Natural killer cell treated with Interleukin-12 subunit alpha and Interleukin-12 subunit beta and Interleukin-15 and Interleukin-18, amount 100 ng/mL, for 72 hours (primary cell): Measurements from ENCODE around the gene SLC25A11. TPM values are rescaled to one million over a fixed set of nuclear protein-coding genes. Genes with fewer than 3 reads are reported as not detected.

Experiments used
- ATAC-seq, 2 donors: fragments of 150-1000 bp; cut with Tn5 transposase in 1 of 2; sonication (Bioruptor Pico), chemical (Tn5 transposase) in 1 of 2; 2 replicates each; pipeline ENCODE4 v1.10.0; 2021
- DNase-seq: peaks from one replicate; pipeline ENCODE4 v3.0.0; 2022; ENCODE audit warnings: low spot score
- H3K27ac Mint-ChIP-seq, 2 donors: 1 replicate in 1 of 2; 2 replicates in 1 of 2; pipeline ENCODE4 v1.8.0; 2022; ENCODE audit warnings: mixed read lengths in 2 of 2, mild to moderate bottlenecking in 1 of 2, moderate library complexity in 1 of 2
- H3K27me3 Mint-ChIP-seq, 2 donors: 1 replicate in 1 of 2; 2 replicates in 1 of 2; pipeline ENCODE4 v1.8.0; 2022; ENCODE audit warnings: mixed read lengths in 2 of 2
- H3K36me3 Mint-ChIP-seq: one replicate; pipeline ENCODE4 v1.8.0; 2022; ENCODE audit warnings: mixed read lengths
- H3K4me1 Mint-ChIP-seq, 2 donors: 1 replicate in 1 of 2; 2 replicates in 1 of 2; pipeline ENCODE4 v1.8.0; 2022; ENCODE audit warnings: low read depth in 2 of 2, mixed read lengths in 2 of 2, mild to moderate bottlenecking in 1 of 2
- H3K4me3 Mint-ChIP-seq: one replicate; pipeline ENCODE4 v1.8.0; 2022; ENCODE audit warnings: mixed read lengths
- H3K9me3 Mint-ChIP-seq: 2 replicates; pipeline ENCODE4 v1.8.0; 2022; ENCODE audit warnings: mixed read lengths
- total RNA-seq, 2 donors: library from RNA; stranded (reverse); gene quantifications; one replicate each; pipeline ENCODE4 v1.2.3, GENCODE V29; 2022

Gene SLC25A11
- total RNA-seq, 2 donors from 2014 or later, result 85.9 to 91.6 TPM

DNA sequence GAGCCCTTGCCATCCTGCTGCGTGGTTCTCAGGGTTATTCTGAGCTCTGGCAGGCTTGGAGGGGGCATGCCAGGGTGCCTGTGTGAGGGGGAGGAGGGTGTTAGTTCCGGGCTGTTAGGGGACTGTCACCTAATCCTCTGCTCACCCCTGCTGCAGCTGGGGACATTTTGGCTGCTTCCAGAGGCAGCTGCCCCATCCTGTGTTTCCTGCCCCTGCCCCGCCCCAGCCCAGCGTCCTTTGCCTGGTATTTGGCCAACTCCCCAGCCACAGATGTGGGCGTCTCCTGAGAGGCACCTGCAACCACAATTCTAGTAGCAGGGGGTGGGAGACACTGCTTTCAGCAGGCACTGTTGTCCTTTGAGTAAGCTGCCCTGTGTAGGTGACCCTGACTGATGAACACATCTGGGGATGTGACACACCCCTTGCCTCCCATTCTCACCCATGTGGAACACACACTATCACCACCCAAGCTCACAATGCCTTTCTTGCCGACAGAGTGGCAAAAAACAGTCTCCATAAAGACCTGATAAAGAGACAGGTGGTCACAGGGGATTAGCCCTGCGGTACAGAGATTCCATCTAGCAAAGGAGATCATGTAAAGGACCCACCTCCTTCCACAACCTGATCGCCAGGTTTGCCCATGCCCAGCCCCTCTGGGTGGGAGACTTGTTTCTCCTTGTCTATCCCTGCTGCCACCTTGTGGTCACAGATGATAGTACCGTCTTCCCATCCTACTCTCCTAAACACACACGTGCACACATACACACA lies 36.6 kb downstream of the SLC25A11 start, which contains the start of gene CHRNE:
CHRNE (minus strand) TSS at position 48 of the 768 bp plus-strand sequence; CDS start at position 13, 35 bp downstream.
- peaks cover 26 to 38% of the 10 kb centered on the region in 2 donors for H3K4me1 Mint-ChIP-seq
- DNase-seq (peak; percentile 76), ATAC-seq (peak; percentile 13 to 31)
- peak within 1 kb of the TSS; percentile 82 to 92 for H3K27ac Mint-ChIP-seq
- no peaks in the 10 kb centered on the region for H3K9me3 Mint-ChIP-seq
- H3K27me3 Mint-ChIP-seq, result no peaks in the 10 kb centered on the region
- no peaks in the 10 kb centered on the region for H3K36me3 Mint-ChIP-seq
- peak within 1 kb of the TSS; percentile 84 for H3K4me3 Mint-ChIP-seq

DNA sequence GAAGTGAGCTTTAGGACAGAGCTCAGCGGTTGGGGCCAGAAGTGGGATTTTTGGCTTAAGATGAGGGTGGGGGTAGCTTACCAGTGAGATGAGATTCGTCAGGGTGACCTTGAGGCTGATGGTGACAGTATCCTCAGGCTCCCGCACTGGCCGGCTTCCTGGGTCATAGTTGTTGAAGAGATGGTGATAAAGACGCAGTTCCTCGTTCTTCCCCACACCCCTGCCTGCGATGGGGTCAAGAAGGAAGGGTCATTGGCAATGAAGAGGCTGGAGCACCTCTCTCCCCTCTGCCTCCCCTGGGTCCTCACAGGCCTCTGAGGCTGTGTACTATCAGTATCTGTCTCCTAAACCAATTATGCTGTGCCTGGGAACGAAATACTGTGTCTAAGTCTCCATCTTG lies 37.3 kb downstream of the SLC25A11 start:
- Mint-ChIP-seq H3K36me3 (no peaks in the 10 kb centered on the region), H3K9me3 (no peaks in the 10 kb centered on the region), H3K27me3 (no peaks in the 10 kb centered on the region), H3K4me3 (peak overlapping the region; percentile 84), H3K27ac (peak overlapping the region; percentile 82 to 92), H3K4me1 (peaks cover 26 to 38% of the 10 kb centered on the region in 2 donors)
- DNase-seq (no peak), ATAC-seq (no peak)

DNA sequence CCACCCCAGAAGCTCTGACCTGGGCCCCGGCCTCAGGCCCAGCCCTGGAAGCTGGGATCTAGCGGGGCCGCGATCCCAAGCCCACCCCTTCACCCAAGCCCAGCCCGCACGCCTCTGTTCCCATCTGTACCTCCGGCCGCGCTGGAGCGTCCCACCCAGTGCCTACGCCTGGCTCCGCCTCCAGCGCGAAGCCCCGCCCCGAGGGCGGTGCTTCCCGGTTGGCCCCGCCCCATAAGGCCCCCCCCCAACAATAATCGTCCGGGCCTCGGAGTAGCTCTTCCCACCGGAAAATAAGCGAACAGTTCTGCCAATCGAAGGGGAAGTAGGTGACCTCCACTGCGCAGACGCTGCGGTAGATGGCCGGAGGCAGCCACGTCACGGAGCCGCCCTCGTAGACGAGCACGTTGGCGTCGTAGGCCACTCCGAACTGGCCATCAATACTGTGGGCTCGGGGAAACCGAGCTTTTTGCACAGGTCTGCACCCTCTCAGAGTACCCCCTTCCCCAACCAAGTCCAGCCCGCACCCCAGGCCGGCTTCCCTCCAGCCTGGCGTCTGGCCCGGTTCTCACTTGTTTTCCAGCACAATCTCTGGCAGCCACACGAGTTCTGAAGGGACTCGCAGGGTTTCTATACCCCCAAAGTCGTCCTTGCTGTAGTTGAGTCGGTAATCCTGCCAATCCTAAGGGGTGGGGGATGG lies 38.0 kb downstream of the SLC25A11 start:
- H3K9me3 Mint-ChIP-seq, result no peaks in the 10 kb centered on the region
- peak overlapping the region; percentile 82 to 92 for H3K27ac Mint-ChIP-seq
- H3K4me1 Mint-ChIP-seq, result peaks cover 26 to 38% of the 10 kb centered on the region in 2 donors
- ATAC-seq (peak; percentile 32 to 63), DNase-seq (no peak)
- H3K4me3 Mint-ChIP-seq, result peak overlapping the region; percentile 84
- no peaks in the 10 kb centered on the region for H3K27me3 Mint-ChIP-seq
- H3K36me3 Mint-ChIP-seq, result no peaks in the 10 kb centered on the region

DNA sequence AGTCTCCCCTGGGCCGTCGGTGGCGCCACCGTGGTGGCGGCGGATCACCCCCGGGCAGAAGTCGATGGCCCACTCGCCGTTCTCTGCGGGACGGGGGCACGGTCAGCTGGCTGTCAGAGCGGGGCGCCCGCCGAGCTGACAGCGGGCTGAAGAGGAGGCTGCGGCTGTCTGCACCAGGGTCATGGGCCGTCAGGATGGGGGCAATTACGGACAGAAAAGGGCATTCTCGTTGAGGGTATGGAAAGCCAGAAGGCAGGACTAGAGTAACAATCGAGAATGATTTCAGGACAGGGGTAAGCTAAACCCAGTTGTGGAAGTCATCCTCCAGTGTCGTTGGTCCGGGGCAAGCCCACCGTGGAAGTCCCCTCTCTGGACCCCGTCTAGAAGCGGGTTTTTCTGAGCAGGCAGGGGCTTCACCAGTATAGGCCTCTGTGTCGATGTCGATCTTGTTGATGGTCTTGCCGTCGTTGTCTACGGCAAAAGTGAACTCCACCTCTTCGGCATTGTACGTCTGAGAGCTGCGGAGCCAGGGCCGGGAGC lies 38.7 kb downstream of the SLC25A11 start:
- ATAC-seq, result no peak
- H3K27me3 Mint-ChIP-seq, result no peaks in the 10 kb centered on the region
- H3K4me3 Mint-ChIP-seq, result peak overlapping the region; percentile 89
- peak overlapping the region; percentile 57 to 78 for H3K27ac Mint-ChIP-seq
- DNase-seq, result no peak
- peaks cover 26 to 38% of the 10 kb centered on the region in 2 donors for H3K4me1 Mint-ChIP-seq
- no peaks in the 10 kb centered on the region for H3K9me3 Mint-ChIP-seq
- H3K36me3 Mint-ChIP-seq, result no peaks in the 10 kb centered on the region

DNA sequence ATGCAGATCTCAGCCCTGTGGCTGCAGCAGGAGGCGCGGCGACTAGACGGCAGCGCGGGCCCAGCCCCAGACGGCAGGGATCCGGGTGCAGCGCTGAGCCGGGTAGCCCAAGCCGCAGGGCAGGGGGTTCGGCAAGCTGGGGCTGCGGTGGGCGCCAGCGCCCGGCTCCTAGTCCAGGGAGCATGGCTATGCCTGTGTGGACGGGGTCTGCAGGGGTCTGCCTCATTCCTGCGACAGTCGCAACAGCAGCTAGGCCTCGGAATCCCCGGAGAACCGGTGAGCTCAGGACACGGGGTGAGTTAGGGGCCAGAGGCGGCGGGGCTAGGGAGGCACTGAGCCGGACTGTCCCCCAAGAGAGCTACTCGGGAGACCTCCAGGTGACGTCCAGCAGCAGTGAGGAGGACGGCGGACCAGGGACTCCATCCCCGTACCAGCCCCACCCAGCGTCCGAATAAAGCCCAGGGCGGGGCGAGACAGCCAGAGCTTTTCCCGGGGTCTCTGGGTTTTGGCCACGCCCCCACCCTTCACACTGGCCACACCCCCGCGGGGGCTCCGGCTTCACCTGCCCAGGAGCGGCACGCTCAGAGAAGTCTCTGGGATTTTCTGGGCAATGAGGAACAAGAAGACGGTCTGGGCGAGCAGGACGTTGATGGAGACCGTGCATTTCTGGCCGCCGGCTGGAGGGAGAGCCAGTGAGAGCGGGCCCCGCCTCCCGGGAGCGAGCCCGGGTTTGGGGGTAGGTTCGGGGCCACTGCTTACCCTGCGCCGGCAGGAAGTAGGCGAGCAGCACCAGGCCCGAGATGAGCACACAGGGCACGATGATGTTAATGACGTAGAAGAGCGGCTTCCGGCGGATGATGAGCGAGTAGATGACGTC lies 39.4 kb downstream of the SLC25A11 start:
- Mint-ChIP-seq H3K27ac (peak overlapping the region; percentile 68 to 91), H3K4me1 (peaks cover 26 to 38% of the 10 kb centered on the region in 2 donors), H3K36me3 (no peaks in the 10 kb centered on the region), H3K27me3 (no peaks in the 10 kb centered on the region), H3K4me3 (peak overlapping the region; percentile 89), H3K9me3 (no peaks in the 10 kb centered on the region)
- DNase-seq, result peak; percentile 79
- peak; percentile 56 to 59 for ATAC-seq

DNA sequence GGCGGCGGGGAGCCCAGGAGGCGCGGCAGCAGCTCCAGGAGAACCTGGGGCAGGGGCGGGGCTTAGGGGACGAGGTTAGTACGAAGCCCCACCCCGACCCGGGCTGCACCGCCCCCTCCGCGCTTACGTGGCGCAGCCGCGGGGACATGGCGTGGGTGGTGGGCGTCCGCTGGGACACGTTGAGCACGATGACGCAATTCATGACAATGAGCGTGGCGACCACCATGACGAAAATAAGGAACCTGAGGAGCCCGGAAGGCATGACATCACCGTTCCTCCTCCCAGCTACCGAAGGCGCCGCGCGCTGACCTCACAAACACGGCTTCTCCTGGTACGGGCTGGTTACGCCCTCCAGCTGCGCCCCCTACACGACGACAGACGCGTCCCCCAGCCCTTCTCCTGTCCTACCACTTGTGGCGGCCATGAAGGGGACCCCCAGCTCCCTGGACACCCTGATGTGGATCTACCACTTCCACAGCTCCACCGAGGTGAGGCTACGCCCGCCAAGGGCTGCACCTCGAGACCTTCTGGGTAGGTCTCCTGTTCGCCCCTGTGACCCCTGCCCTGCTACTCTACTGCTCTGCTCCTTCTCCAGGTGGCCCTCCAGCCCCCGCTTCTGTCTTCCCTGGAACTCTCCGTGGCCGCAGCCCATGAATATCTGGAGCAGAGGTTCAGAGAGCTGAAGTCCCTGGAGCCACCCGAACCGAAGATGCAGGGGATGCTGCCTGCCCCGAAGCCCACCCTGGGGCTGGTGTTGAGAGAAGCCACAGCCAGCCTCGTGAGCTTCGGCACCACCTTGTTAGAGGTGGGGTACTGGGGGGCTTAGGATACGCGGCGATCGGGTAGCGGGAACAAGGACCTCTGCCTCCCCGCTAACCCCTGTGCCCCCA lies 40.3 kb downstream of the SLC25A11 start, which contains the start of gene C17orf107:
C17orf107 (plus strand) TSS at position 196 of the 890 bp plus-strand sequence; CDS start at position 423, 227 bp downstream.
- H3K27me3 Mint-ChIP-seq, result no peaks in the 10 kb centered on the region
- peak within 1 kb of the TSS; percentile 68 to 91 for H3K27ac Mint-ChIP-seq
- H3K4me1 Mint-ChIP-seq, result peaks cover 26 to 38% of the 10 kb centered on the region in 2 donors
- H3K4me3 Mint-ChIP-seq, result peak within 1 kb of the TSS; percentile 89
- no peaks in the 10 kb centered on the region for H3K9me3 Mint-ChIP-seq
- no peaks in the 10 kb centered on the region for H3K36me3 Mint-ChIP-seq
- DNase-seq, result peak; percentile 95
- ATAC-seq, result peak; percentile 84 to 92

DNA sequence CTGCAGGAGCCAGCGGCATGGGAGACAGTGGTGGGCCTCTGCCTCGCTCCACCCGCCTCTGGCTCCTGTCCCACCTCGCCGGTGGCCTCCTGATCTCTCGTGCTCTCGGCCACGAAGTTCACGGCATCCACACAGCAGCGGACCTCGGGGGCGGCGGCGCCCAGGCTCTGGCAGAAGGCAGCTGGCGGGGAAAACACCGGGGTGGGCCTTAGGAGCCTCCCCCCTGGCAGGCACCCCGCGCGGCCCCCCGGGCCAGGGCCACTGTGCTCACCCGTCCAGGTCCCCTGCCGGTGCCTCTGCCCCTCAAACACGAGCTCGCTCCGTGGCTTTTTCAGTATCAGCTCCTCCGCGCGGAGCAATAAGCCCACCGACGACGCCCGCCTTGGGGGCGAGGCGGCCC lies 40.9 kb downstream of the SLC25A11 start:
- Mint-ChIP-seq H3K27me3 (no peaks in the 10 kb centered on the region), H3K4me3 (peak overlapping the region; percentile 58), H3K4me1 (peaks cover 26 to 38% of the 10 kb centered on the region in 2 donors), H3K36me3 (no peaks in the 10 kb centered on the region), H3K9me3 (no peaks in the 10 kb centered on the region), H3K27ac (peak overlapping the region in 1 of 2 donors; percentile 68)
- no peak for DNase-seq
- ATAC-seq, result no peak

DNA sequence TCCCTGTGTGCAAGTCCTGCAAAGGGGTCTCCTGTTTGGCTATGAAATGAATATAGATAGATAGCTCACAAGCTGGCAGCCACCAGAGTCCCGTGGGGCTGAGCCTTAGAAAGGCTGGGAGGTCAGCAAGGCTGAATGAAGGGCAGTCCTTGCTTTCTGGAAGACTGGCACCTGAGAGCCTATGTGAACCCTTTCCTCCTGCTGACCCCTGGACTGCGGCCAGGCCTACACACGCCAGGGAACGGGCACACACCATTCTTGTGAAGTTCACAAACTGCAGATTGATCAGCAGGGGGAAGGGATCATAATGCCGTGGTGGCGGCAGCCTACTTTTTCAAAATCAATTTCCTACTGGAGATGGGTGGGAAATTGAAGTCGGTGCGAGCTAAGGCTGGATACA lies 41.5 kb downstream of the SLC25A11 start:
- ATAC-seq (no peak), DNase-seq (no peak)
- H3K27me3 Mint-ChIP-seq, result no peaks in the 10 kb centered on the region
- peaks cover 24 to 34% of the 10 kb centered on the region in 2 donors for H3K4me1 Mint-ChIP-seq
- peak overlapping the region; percentile 58 for H3K4me3 Mint-ChIP-seq
- no peaks in the 10 kb centered on the region for H3K36me3 Mint-ChIP-seq
- no peaks in the 10 kb centered on the region for H3K9me3 Mint-ChIP-seq
- H3K27ac Mint-ChIP-seq, result peak overlapping the region in 1 of 2 donors; percentile 65

DNA sequence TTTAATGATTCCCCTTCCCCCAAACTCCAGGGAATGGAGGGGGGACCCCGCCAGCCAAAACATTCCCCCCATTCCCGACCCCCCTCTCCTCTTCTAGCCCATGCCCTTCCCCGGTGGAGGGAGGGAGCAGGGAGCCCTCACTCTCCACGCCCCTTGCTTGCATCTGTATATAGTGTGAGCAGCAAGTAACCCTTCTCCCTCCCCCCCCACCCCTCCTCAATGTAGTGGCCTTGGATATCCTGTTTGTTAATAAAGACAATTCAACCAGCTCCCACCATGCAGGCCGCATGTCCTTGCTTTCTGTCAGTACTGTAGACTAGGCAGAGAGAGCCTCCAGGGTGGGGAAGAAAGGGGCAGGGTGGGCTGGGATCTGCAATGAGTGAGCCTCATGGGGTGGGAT lies 42.1 kb downstream of the SLC25A11 start:
- Mint-ChIP-seq H3K27ac (peak overlapping the region in 1 of 2 donors; percentile 65), H3K36me3 (no peaks in the 10 kb centered on the region), H3K9me3 (no peaks in the 10 kb centered on the region), H3K27me3 (no peaks in the 10 kb centered on the region), H3K4me1 (peaks cover 18 to 28% of the 10 kb centered on the region in 2 donors), H3K4me3 (peak overlapping the region; percentile 58)
- DNase-seq, result no peak
- no peak for ATAC-seq

DNA sequence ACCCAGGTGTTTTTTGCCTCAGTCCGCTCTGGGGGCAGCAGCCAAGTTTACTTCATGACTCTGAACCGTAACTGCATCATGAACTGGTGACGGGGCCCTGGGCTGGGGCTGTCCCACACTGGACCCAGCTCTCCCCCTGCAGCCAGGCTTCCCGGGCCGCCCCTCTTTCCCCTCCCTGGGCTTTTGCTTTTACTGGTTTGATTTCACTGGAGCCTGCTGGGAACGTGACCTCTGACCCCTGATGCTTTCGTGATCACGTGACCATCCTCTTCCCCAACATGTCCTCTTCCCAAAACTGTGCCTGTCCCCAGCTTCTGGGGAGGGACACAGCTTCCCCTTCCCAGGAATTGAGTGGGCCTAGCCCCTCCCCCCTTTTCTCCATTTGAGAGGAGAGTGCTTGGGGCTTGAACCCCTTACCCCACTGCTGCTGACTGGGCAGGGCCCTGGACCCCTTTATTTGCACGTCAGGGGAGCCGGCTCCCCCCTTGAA lies 42.6 kb downstream of the SLC25A11 start:
- Mint-ChIP-seq H3K36me3 (no peaks in the 10 kb centered on the region), H3K27me3 (no peaks in the 10 kb centered on the region), H3K9me3 (no peaks in the 10 kb centered on the region), H3K27ac (no peak overlapping the region), H3K4me3 (no peak overlapping the region), H3K4me1 (peaks cover 12 to 23% of the 10 kb centered on the region in 2 donors)
- DNase-seq (peak; percentile 2), ATAC-seq (no peak)

DNA sequence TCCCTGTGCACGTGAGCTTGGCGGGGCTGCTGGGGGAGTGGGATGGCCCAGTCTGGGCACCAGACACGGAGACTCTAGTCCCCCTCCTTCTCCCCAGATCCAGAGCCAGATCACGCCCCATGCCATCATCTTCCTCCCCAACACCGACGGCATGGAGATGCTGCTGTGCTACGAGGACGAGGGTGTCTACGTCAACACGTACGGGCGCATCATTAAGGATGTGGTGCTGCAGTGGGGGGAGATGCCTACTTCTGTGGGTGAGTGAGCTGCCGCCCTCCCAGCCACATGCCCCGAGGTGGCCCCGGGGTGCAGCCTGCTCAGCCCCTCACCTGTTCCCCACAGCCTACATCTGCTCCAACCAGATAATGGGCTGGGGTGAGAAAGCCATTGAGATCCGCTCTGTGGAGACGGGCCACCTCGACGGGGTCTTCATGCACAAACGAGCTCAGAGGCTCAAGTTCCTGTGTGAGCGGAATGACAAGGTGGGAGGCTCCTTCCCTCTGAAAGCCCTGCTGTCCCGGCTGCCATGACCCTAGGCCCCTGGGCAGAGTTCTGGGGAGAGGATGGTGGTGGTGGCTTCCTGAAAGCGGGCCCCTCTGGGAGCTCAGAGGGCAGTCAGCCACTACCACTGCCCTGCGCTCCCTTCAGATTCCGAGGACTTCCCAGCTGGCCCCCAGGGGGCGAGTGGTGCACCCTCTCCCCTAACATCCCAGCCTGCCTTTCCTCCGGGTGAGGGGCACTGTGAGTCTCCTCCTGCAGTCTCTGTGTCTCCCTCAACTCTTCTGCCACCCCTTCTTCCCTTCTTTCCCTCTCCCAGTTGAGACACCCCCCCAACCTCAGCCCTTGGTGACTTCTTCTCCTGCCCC lies 43.3 kb downstream of the SLC25A11 start:
- DNase-seq, result peak; percentile 57
- no peaks in the 10 kb centered on the region for H3K36me3 Mint-ChIP-seq
- peaks cover 11 to 19% of the 10 kb centered on the region in 2 donors for H3K4me1 Mint-ChIP-seq
- no peaks in the 10 kb centered on the region for H3K27me3 Mint-ChIP-seq
- ATAC-seq, result no peak
- H3K9me3 Mint-ChIP-seq, result no peaks in the 10 kb centered on the region
- no peak overlapping the region for H3K4me3 Mint-ChIP-seq
- no peak overlapping the region for H3K27ac Mint-ChIP-seq
